HepG2 (cell line): Measurements from ENCODE around the gene ETV5. TPM values are rescaled to one million over a fixed set of nuclear protein-coding genes. Genes with fewer than 3 reads are reported as not detected.

Experiments
- ATF3 ChIP-seq: sonication (generic); formaldehyde crosslinking; IDR thresholded peaks from 2 replicates; pipeline ENCODE4 v1.4.0; 2020; ENCODE audit warnings: missing genetic modification reagents
- ATM ChIP-seq: fragments of 450-650 bp; IDR thresholded peaks from 2 replicates; pipeline ENCODE4 v1.7.1; 2017; ENCODE audit warnings: mild to moderate bottlenecking, borderline replicate concordance
- ETS1 ChIP-seq: sonication (generic); formaldehyde crosslinking; IDR thresholded peaks from 2 replicates; pipeline ENCODE4 v1.4.0; 2020; ENCODE audit warnings: missing genetic modification reagents
- HNF1B ChIP-seq: sonication (generic); formaldehyde crosslinking; IDR thresholded peaks from 2 replicates; pipeline ENCODE4 v1.5.1; 2020; ENCODE audit warnings: mild to moderate bottlenecking, moderate library complexity, missing genetic modification reagents
- MAFK ChIP-seq, 2 experiments: IDR thresholded peaks in 1 of 2; conservative IDR thresholded peaks in 1 of 2; 2 replicates each; pipeline ENCODE4 v1.6.1; 2011; ENCODE audit warnings: improper control_type of control experiment in 2 of 2, low read length in 2 of 2
- MNT ChIP-seq: fragments of 450-650 bp; IDR thresholded peaks from 2 replicates; pipeline ENCODE4 v1.6.1; 2016
- PCBP2 ChIP-seq: fragments of 200-400 bp; formaldehyde crosslinking; optimal IDR thresholded peaks from 2 replicates; pipeline ENCODE3; 2018; ENCODE audit warnings: low read length, low read depth; ENCODE audit not compliant: poor library complexity, severe bottlenecking
- SOX5 ChIP-seq: IDR thresholded peaks from 2 replicates; pipeline ENCODE4 v1.6.1; 2016; ENCODE audit warnings: borderline replicate concordance
- THAP9 ChIP-seq: sonication (generic); formaldehyde crosslinking; IDR thresholded peaks from 2 replicates; pipeline ENCODE4; 2020; ENCODE audit warnings: missing genetic modification reagents, mild to moderate bottlenecking, borderline replicate concordance
- TOE1 ChIP-seq: sonication (generic); formaldehyde crosslinking; IDR thresholded peaks from 2 replicates; pipeline ENCODE4 v1.4.0; 2020; ENCODE audit warnings: mild to moderate bottlenecking, missing genetic modification reagents
- ZBTB25 ChIP-seq: IDR thresholded peaks from 2 replicates; pipeline ENCODE4 v1.6.1; 2018; ENCODE audit warnings: missing genetic modification reagents
- ZNF382 ChIP-seq: sonication (generic); formaldehyde crosslinking; IDR thresholded peaks from 2 replicates; pipeline ENCODE4 v1.5.0; 2020; ENCODE audit warnings: missing genetic modification reagents, mild to moderate bottlenecking, borderline replicate concordance
- ZNF550 ChIP-seq: sonication (generic); formaldehyde crosslinking; IDR thresholded peaks from 2 replicates; pipeline ENCODE4 v1.4.0; 2020; ENCODE audit warnings: mild to moderate bottlenecking, missing genetic modification reagents, borderline replicate concordance
- ZNF607 ChIP-seq: sonication (generic); formaldehyde crosslinking; IDR thresholded peaks from 2 replicates; pipeline ENCODE4 v1.5.1; 2020; ENCODE audit warnings: missing genetic modification reagents, mild to moderate bottlenecking, borderline replicate concordance
- polyA plus RNA-seq, 8 experiments: library from polyadenylated mRNA; depleted of rRNA in 3 of 8; stranded (reverse) in 7 of 8; unstranded in 1 of 8; fragments of >200 nt; fragmentation: Illumina TruSeq in 4 of 8; extraction: Trizol in 4 of 8; gene quantifications; 2 replicates each; pipeline versions ENCODE4 v1.2.1 to v1.2.3, GENCODE V29; 2011 to 2016; ENCODE audit warnings: low read depth in 4 of 8, missing spikeins in 1 of 8, mixed read lengths in 1 of 8; ENCODE audit not compliant: insufficient read depth in 1 of 8
- total RNA-seq, 5 experiments: library from RNA; depleted of rRNA; stranded (reverse); fragments of >200 nt; fragmentation: Illumina TruSeq; extraction: Trizol; gene quantifications; 2 replicates each; pipeline ENCODE4 v1.2.3, GENCODE V29; 2016; ENCODE audit warnings: low read depth in 1 of 5
- TF ChIP-seq, protein P1 (sequence below): sonication (generic); formaldehyde crosslinking; IDR thresholded peaks from 2 replicates; pipeline ENCODE4 v1.8.1; 2022; ENCODE audit warnings: low read depth, mild to moderate bottlenecking, missing genetic modification reagents

ETV5 gene
- total and polyA plus RNA-seq, 2 of the 13 experiments (the other 11 are each of a cell fraction or from before 2014, with no cell fraction given), result 52.9 to 57.2 TPM

GRCh38 chr3:186108941-186109865 is at the start of gene ETV5 (continued):
- TF ChIP-seq HNF1B (peak; percentile 77; the same call in 1 of the 2 replicates), ATF3 (no peak), ATM (no peak), MNT (0 out of 2 replicates have a peak, but pooled peaks have one; percentile 29), THAP9 (CRISPR knock-in tag) (no peak), ZNF550 (CRISPR knock-in tag) (no peak), ZNF382 (no peak), ZNF607 (CRISPR knock-in tag) (peak; percentile 63; the same call in 1 of the 2 replicates), MAFK (conservative IDR thresholded peaks at IDR 0.05 in 1 of 2, IDR thresholded peaks at IDR 0.05 in 1 of 2; ENCODE audit: low read length in 2 of 2) (peak; percentile 44 to 57; a peak in 3 of 4 replicates), SOX5 (CRISPR knock-in tag) (no peak), ETS1 (no peak; the same call in 1 of the 2 replicates), PCBP2 (no peak), ZBTB25 (CRISPR knock-in tag) (no peak), TOE1 (no peak)
- TF ChIP-seq, protein P1, sequence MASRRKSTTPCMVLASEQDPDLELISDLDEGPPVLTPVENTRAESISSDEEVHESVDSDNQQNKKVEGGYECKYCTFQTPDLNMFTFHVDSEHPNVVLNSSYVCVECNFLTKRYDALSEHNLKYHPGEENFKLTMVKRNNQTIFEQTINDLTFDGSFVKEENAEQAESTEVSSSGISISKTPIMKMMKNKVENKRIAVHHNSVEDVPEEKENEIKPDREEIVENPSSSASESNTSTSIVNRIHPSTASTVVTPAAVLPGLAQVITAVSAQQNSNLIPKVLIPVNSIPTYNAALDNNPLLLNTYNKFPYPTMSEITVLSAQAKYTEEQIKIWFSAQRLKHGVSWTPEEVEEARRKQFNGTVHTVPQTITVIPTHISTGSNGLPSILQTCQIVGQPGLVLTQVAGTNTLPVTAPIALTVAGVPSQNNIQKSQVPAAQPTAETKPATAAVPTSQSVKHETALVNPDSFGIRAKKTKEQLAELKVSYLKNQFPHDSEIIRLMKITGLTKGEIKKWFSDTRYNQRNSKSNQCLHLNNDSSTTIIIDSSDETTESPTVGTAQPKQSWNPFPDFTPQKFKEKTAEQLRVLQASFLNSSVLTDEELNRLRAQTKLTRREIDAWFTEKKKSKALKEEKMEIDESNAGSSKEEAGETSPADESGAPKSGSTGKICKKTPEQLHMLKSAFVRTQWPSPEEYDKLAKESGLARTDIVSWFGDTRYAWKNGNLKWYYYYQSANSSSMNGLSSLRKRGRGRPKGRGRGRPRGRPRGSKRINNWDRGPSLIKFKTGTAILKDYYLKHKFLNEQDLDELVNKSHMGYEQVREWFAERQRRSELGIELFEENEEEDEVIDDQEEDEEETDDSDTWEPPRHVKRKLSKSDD (CRISPR knock-in tag), result no peak
